ENCODE results near the gene TMPRSS11B.
"Not testable (repeated sequence)": the region's sequence is repeated elsewhere in the genome, so short reads cannot be mapped to it uniquely, and the experiment has no call there.

Gene TMPRSS11B, protein sequence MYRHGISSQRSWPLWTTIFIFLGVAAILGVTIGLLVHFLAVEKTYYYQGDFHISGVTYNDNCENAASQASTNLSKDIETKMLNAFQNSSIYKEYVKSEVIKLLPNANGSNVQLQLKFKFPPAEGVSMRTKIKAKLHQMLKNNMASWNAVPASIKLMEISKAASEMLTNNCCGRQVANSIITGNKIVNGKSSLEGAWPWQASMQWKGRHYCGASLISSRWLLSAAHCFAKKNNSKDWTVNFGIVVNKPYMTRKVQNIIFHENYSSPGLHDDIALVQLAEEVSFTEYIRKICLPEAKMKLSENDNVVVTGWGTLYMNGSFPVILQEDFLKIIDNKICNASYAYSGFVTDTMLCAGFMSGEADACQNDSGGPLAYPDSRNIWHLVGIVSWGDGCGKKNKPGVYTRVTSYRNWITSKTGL

GRCh38 chr4:68245594-68245993 is at the start of gene TMPRSS11B:
Gene TMPRSS11B, minus strand, starts transcription at chr4:68245694. Its CDS starts 136 bp downstream, at chr4:68245558.
- Histone ChIP-seq H3K9ac (ENCODE audit: low read depth, low read length) (no peak within 1 kb of the TSS), H3K27me3 (ENCODE audit: control insufficient read depth, insufficient read depth, low read length) (no peaks in the 10 kb centered on the region), H3K9me3 (ENCODE audit: control insufficient read depth, insufficient read depth, low read length) (no peaks in the 10 kb centered on the region), H3K27ac (ENCODE audit: low read depth, low read length) (no peak within 1 kb of the TSS), H3K4me3 (ENCODE audit: low read depth, low read length) (no peak within 1 kb of the TSS), H3K4me1 (ENCODE audit: control insufficient read depth, insufficient read depth, low read length) (no peaks in the 10 kb centered on the region), H3K36me3 (ENCODE audit: control insufficient read depth, insufficient read depth, low read length) (no peaks in the 10 kb centered on the region)

- Histone ChIP-seq H3K9ac (ENCODE audit: low read depth, low read length) (no peak overlapping the region), H3K27ac (ENCODE audit: low read depth, low read length) (no peak overlapping the region), H3K9me3 (ENCODE audit: control insufficient read depth, insufficient read depth, low read length) (no peaks in the 10 kb centered on the region; the same call in 1 of the 2 replicates), H3K36me3 (ENCODE audit: control insufficient read depth, insufficient read depth, low read length) (no peaks in the 10 kb centered on the region), H3K27me3 (ENCODE audit: control insufficient read depth, insufficient read depth, low read length) (peaks cover 7% of the 10 kb centered on the region; the same call in 1 of the 2 replicates), H3K4me3 (ENCODE audit: low read depth, low read length) (no peak overlapping the region), H3K4me1 (ENCODE audit: control insufficient read depth, insufficient read depth, low read length) (peaks cover 4% of the 10 kb centered on the region; the same call in 1 of the 2 replicates)
These were observed 45.8 kb upstream of the TMPRSS11B start for GRCh38 chr4:68291256-68291655.

- no peak overlapping the region for H3K9ac ChIP-seq (ENCODE audit: low read depth, low read length)
- H3K4me3 ChIP-seq (ENCODE audit: low read depth, low read length) = no peak overlapping the region
These were observed 42.9 kb upstream of the TMPRSS11B start for GRCh38 chr4:68288393-68288740.

GRCh38 chr4:68287704-68288392 is 42.4 kb upstream of the TMPRSS11B start:
- H3K9ac ChIP-seq (ENCODE audit: low read depth, low read length) = no peak overlapping the region
- H3K4me3 ChIP-seq (ENCODE audit: low read depth, low read length) = no peak overlapping the region
- H3K4me1 ChIP-seq (ENCODE audit: control insufficient read depth, insufficient read depth, low read length) = peaks cover 27% of the 10 kb centered on the region
- no peaks in the 10 kb centered on the region for H3K36me3 ChIP-seq (ENCODE audit: control insufficient read depth, insufficient read depth, low read length)
- no peak overlapping the region for H3K27ac ChIP-seq (ENCODE audit: low read depth, low read length)
- no peaks in the 10 kb centered on the region; the same call in 1 of the 2 replicates for H3K9me3 ChIP-seq (ENCODE audit: control insufficient read depth, insufficient read depth, low read length)
- H3K27me3 ChIP-seq (ENCODE audit: control insufficient read depth, insufficient read depth, low read length) = no peaks in the 10 kb centered on the region

More at GRCh38 chr4:68288393-68288740, 42.9 kb upstream of the TMPRSS11B start:
- H3K4me1 ChIP-seq (ENCODE audit: control insufficient read depth, insufficient read depth, low read length) = peaks cover 27% of the 10 kb centered on the region
- no peaks in the 10 kb centered on the region for H3K27me3 ChIP-seq (ENCODE audit: control insufficient read depth, insufficient read depth, low read length)
- H3K9me3 ChIP-seq (ENCODE audit: control insufficient read depth, insufficient read depth, low read length) = no peaks in the 10 kb centered on the region; the same call in 1 of the 2 replicates
- H3K27ac ChIP-seq (ENCODE audit: low read depth, low read length) = no peak overlapping the region
- no peaks in the 10 kb centered on the region for H3K36me3 ChIP-seq (ENCODE audit: control insufficient read depth, insufficient read depth, low read length)

DNA sequence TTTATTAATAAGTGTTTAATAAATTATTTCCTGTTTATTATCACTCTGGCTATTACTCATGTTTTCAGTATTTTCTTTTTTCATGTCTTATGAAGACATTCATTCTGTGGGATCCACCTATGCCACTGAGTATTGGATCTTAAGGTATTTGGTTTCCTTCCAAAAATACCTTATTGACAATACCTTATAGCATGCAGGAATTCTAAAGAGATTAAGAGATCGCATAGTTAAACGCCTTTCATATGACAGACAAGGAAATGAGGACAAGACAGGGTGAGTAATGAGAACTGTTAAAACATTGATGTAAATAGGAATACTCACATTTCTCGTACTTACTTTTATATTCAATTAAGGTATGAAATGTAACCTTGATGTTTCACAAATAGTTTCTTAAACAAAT is 38.2 kb upstream of the TMPRSS11B start:
- H3K9ac ChIP-seq (ENCODE audit: low read depth, low read length) = no peak overlapping the region
- no peaks in the 10 kb centered on the region for H3K9me3 ChIP-seq (ENCODE audit: control insufficient read depth, insufficient read depth, low read length)
- H3K27ac ChIP-seq (ENCODE audit: low read depth, low read length) = no peak overlapping the region

DNA sequence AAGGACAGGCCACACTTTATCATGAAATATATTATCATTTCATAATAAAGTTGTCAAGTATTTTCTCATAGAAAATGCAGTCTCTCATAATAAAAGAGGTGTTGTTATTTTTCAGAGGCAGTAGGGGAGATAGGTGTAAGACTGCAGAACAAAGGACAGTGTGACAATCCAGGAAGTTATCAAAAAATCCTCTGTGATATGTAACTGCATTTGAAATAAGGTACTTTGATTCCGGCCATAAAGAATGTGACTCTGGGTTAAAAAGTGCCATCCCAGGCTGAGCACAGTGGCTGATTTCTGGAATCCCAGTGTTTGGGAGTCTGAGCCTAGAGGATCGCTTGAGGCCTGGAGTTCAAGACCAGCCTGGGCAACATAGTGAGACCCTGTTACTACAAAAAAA is 37.6 kb upstream of the TMPRSS11B start:
- H3K9me3 ChIP-seq (ENCODE audit: control insufficient read depth, insufficient read depth, low read length) = no peaks in the 10 kb centered on the region
- H3K27me3 ChIP-seq (ENCODE audit: control insufficient read depth, insufficient read depth, low read length) = no peaks in the 10 kb centered on the region
- H3K4me3 ChIP-seq (ENCODE audit: low read depth, low read length) = no peak overlapping the region
- H3K36me3 ChIP-seq (ENCODE audit: control insufficient read depth, insufficient read depth, low read length) = no peaks in the 10 kb centered on the region
- H3K9ac ChIP-seq (ENCODE audit: low read depth, low read length) = no peak overlapping the region
- H3K4me1 ChIP-seq (ENCODE audit: control insufficient read depth, insufficient read depth, low read length) = peaks cover 24% of the 10 kb centered on the region
- peak overlapping the region; percentile 77 for H3K27ac ChIP-seq (ENCODE audit: low read depth, low read length)

More for the DNA sequence above, 38.2 kb upstream of the TMPRSS11B start:
- Histone ChIP-seq H3K36me3 (ENCODE audit: control insufficient read depth, insufficient read depth, low read length) (no peaks in the 10 kb centered on the region), H3K4me1 (ENCODE audit: control insufficient read depth, insufficient read depth, low read length) (peaks cover 27% of the 10 kb centered on the region), H3K4me3 (ENCODE audit: low read depth, low read length) (no peak overlapping the region), H3K27me3 (ENCODE audit: control insufficient read depth, insufficient read depth, low read length) (no peaks in the 10 kb centered on the region)

DNA sequence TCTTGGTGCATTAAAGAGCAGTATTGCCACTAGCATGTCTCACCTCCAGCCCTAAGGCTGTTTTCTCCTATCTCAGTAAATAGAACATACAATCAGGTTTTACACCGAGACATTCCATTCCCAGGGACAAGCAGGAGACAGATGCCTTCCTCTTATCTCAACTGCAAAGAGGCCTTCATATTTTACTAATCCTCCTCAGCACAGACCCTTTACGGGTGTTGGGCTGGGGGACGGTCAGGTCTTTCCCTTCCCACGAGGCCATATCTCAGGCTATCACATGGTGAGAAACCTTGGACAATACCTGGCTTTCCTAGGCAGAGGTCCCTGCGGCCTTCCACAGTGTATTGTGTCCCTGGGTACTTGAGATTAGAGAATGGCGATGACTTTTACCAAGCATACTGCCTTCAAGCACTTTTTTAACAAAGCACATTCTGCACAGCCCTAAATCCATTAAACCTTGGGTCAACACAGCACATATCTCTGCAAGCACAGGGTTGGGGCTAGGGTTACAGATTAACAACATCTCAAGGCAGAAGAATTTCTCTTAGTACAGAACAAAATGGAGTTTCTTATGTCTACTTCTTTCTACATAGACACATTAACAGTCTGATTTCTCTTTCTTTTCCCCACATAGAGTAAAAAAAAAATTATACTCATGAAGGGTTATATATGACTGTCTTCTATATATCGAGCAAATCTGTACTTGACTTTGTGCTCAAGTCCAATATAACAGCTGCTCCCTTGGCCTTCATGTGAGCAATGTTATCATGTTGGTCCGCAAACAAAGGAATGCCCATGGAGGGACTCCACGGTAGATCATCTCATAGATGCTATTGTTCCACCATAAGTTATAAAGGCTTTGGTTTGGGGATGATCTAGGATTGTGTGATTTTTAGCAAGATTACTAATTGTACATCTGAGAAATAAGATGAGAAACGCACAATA is 36.6 kb upstream of the TMPRSS11B start:
- not testable (repeated sequence) for H3K36me3 ChIP-seq (ENCODE audit: control insufficient read depth, insufficient read depth, low read length); H3K9me3 ChIP-seq (ENCODE audit: control insufficient read depth, insufficient read depth, low read length); H3K4me3 ChIP-seq (ENCODE audit: low read depth, low read length); H3K9ac ChIP-seq (ENCODE audit: low read depth, low read length); H3K27me3 ChIP-seq (ENCODE audit: control insufficient read depth, insufficient read depth, low read length)
- Histone ChIP-seq H3K4me1 (ENCODE audit: control insufficient read depth, insufficient read depth, low read length) (peaks cover 32% of the 10 kb centered on the region), H3K27ac (ENCODE audit: low read depth, low read length) (peak overlapping the region; percentile 77)

DNA sequence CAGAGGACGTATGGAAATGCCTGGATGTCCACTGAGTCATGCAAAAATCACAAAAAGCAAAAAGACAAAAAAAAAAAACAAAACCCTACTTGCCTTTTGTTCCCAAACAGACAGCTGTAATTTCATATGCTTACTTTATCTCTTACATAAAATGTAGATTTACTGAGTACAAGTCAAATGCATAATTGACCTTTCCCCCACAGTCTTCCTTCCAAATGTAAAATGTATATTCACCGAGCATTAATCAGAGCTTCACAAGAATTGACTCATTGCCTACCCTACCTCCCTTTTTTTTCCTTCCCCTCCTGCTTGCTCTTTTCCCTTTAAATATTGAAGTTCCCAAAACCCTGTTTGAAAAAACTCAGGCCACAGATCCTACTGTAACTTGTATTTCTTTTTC is 32.5 kb upstream of the TMPRSS11B start:
- Histone ChIP-seq H3K27me3 (ENCODE audit: control insufficient read depth, insufficient read depth, low read length) (no peaks in the 10 kb centered on the region), H3K9me3 (ENCODE audit: control insufficient read depth, insufficient read depth, low read length) (no peaks in the 10 kb centered on the region; the same call in 1 of the 2 replicates)

GRCh38 chr4:68277627-68278026 is 32.1 kb upstream of the TMPRSS11B start:
- Histone ChIP-seq H3K27me3 (ENCODE audit: control insufficient read depth, insufficient read depth, low read length) (no peaks in the 10 kb centered on the region), H3K9ac (ENCODE audit: low read depth, low read length) (no peak overlapping the region), H3K4me1 (ENCODE audit: control insufficient read depth, insufficient read depth, low read length) (peaks cover 25% of the 10 kb centered on the region), H3K36me3 (ENCODE audit: control insufficient read depth, insufficient read depth, low read length) (no peaks in the 10 kb centered on the region), H3K27ac (ENCODE audit: low read depth, low read length) (no peak overlapping the region), H3K9me3 (ENCODE audit: control insufficient read depth, insufficient read depth, low read length) (no peaks in the 10 kb centered on the region; the same call in 1 of the 2 replicates), H3K4me3 (ENCODE audit: low read depth, low read length) (no peak overlapping the region)

More for the DNA sequence above, 32.5 kb upstream of the TMPRSS11B start:
- H3K27ac ChIP-seq (ENCODE audit: low read depth, low read length) = no peak overlapping the region
- H3K9ac ChIP-seq (ENCODE audit: low read depth, low read length) = no peak overlapping the region
- H3K36me3 ChIP-seq (ENCODE audit: control insufficient read depth, insufficient read depth, low read length) = no peaks in the 10 kb centered on the region
- H3K4me3 ChIP-seq (ENCODE audit: low read depth, low read length) = no peak overlapping the region
- H3K4me1 ChIP-seq (ENCODE audit: control insufficient read depth, insufficient read depth, low read length) = peaks cover 22% of the 10 kb centered on the region

DNA sequence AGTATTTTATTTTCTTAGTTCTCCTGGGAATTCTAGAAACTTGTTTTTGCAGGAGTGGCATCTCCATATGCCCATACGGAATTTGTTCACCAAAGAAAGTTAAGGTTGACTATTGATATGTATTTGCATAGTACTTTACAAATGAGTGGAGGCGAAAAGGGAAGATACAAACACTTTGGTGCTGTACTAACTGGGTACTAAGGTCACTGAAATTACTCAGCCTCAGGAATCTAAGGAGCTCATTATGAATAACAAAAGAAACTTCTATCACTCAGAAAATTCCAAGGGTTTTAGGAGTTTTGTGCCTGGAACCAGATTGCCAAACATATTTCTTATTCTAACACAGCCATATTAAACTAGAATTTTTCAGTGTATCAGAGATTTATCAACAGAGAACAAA is 27.4 kb upstream of the TMPRSS11B start:
- no peaks in the 10 kb centered on the region for H3K27me3 ChIP-seq (ENCODE audit: control insufficient read depth, insufficient read depth, low read length)
- peaks cover 29% of the 10 kb centered on the region for H3K9me3 ChIP-seq (ENCODE audit: control insufficient read depth, insufficient read depth, low read length)
- H3K4me1 ChIP-seq (ENCODE audit: control insufficient read depth, insufficient read depth, low read length) = peaks cover 29% of the 10 kb centered on the region
- peak overlapping the region; percentile 99 for H3K27ac ChIP-seq (ENCODE audit: low read depth, low read length)
- H3K9ac ChIP-seq (ENCODE audit: low read depth, low read length) = peak overlapping the region; percentile 44
- H3K4me3 ChIP-seq (ENCODE audit: low read depth, low read length) = peak overlapping the region; percentile 46
- no peaks in the 10 kb centered on the region for H3K36me3 ChIP-seq (ENCODE audit: control insufficient read depth, insufficient read depth, low read length)
